Fibroblast of villous mesenchyme (primary cell): ENCODE measurements around the gene TPMT. TPM values are rescaled to one million over a fixed set of nuclear protein-coding genes. Genes with fewer than 3 reads are reported as not detected.

ENCODE experiments used
- DNase-seq: peaks from one replicate; pipeline ENCODE4 v3.0.0-alpha.2; 2010; ENCODE audit warnings: low read depth
- H3K4me3 ChIP-seq: 2 replicates; pipeline ENCODE4 v1.5.1; 2011; ENCODE audit warnings: low read depth, mild to moderate bottlenecking, low read length
- CTCF ChIP-seq: IDR thresholded peaks from 2 replicates; pipeline ENCODE4 v1.5.1; 2012; ENCODE audit warnings: low read depth, mild to moderate bottlenecking, low read length; ENCODE audit not compliant: insufficient read depth
- total RNA-seq: library from RNA; depleted of rRNA; stranded (reverse); fragments of >200 nt; gene quantifications from 2 replicates; pipeline ENCODE4 v1.2.3, GENCODE V29; 2012

The TPMT gene
- total RNA-seq, 1 donor = 16.4 TPM

DNA sequence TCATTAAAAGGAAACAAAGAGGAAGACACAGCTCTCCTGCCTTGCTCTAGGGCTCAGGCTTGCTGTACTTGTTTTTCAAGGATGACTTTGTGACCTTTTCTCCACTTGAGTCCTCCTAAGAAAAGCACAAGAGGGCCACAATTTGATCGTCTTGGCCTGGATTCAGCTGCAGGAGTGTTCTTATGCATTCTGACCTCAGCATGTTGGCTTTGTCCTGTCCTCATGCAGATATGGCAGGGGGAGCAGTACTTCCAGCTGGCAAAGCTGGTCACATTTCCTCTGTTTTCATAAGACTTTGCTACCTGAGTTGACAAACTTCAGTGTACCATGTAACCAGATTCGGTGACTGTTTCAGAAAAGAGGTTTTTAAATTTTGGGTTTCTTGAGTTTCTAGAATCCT, 31.2 kb upstream of the TPMT start:
- no peak for DNase-seq
- TF ChIP-seq CTCF = no peak
- H3K4me3 ChIP-seq = no peak overlapping the region

DNA sequence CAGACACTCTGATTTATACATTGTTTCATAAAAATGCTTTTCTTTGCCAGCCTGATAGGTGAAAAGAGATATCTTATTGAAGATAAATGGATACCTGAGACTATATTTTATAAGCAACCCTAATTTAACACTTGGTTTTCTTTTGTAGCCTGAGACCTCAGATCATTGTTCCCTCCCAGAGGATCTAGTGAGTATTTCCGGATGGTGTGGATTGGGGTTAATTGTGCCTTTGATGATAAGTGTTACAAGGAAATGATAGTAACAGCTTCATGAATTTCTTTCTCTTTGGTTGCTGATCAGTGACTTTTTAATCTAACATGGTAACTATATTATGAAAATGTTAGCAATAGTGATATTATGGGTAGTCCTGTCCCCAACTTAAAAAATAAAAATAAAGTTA, 30.7 kb upstream of the TPMT start:
- no peak for TF ChIP-seq CTCF
- DNase-seq = no peak
- H3K4me3 ChIP-seq = no peak overlapping the region

DNA sequence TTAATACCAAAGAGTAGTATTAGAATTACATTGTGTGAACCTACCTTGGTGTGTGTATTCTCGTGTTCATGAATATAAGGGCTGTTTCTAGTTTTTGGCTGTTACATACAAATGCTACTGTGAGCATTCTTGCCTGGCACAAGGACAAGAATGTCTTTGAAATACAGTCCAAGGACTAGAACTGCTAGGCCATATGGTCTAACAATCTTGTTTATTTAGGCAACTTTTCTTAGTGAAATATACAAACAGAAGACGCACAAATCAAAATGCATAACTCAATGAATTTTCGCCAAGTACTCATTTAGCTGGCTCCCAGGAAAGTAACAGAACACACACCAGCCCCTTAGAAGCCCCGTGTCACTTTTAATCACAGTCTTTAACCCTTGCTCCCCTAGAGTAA, 28.9 kb upstream of the TPMT start:
- TF ChIP-seq CTCF = no peak
- H3K4me3 ChIP-seq = no peak overlapping the region
- no peak for DNase-seq

DNA sequence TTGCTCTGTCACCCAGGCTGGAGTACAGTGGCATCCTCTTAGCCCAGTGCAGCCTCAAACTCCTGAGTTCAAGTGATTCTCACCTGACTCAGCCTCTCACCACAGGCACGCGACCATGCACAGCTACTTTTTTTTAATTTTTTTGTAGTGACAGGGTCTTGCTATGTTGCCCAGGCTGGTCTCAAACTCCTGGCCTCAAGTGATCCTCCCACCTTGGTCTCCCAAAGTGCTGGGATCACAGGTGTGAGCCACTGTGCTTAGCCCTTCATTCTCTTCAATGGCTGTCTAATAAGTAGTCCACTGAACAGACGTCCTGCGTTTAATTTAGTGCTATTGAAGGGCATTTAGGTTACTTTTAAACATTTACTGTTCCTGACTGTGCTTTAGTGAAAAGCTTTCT, 27.7 kb upstream of the TPMT start:
- no peak overlapping the region for H3K4me3 ChIP-seq
- no peak for DNase-seq
- no peak for TF ChIP-seq CTCF

GRCh38 chr6:18179770-18180356, 25.0 kb upstream of the TPMT start:
- no peak for TF ChIP-seq CTCF
- H3K4me3 ChIP-seq = no peak overlapping the region
- no peak for DNase-seq

GRCh38 chr6:18178960-18179615, 24.2 kb upstream of the TPMT start:
- no peak overlapping the region for H3K4me3 ChIP-seq
- DNase-seq = no peak
- TF ChIP-seq CTCF = no peak
